ENCODE data around the gene ITM2C.

The ITM2C gene

GRCh38 chr2:230891064-230891463, 26.3 kb downstream of the ITM2C start:
- no peak for DNase-seq

- DNase-seq: no peak
These were observed 26.8 kb downstream of the ITM2C start for GRCh38 chr2:230891509-230891908.

- peak in 11 of 58 donors; percentile 12 to 42 (median 32) for DNase-seq
These were observed 28.6 kb downstream of the ITM2C start for GRCh38 chr2:230893338-230893737.

GRCh38 chr2:230893841-230894781, 29.4 kb downstream of the ITM2C start:
- DNase-seq: peak in 37 of 58 donors; percentile 23 to 86 (median 58)

GRCh38 chr2:230895536-230896345, 31.0 kb downstream of the ITM2C start:
- DNase-seq: no peak

- no peak for DNase-seq
These were observed 31.8 kb downstream of the ITM2C start for GRCh38 chr2:230896346-230897115.

GRCh38 chr2:230898016-230898712, 33.4 kb downstream of the ITM2C start:
- DNase-seq: no peak

- no peak for DNase-seq
These were observed 34.0 kb downstream of the ITM2C start for GRCh38 chr2:230898713-230899091.

GRCh38 chr2:230899287-230899686, 34.5 kb downstream of the ITM2C start:
- peak in 26 of 58 donors; percentile 19 to 76 (median 44) for DNase-seq

GRCh38 chr2:230899786-230900185, 35.0 kb downstream of the ITM2C start:
- no peak for DNase-seq

- DNase-seq: no peak
These were observed 35.7 kb downstream of the ITM2C start for GRCh38 chr2:230900336-230900995.

GRCh38 chr2:230901006-230901405, 36.3 kb downstream of the ITM2C start:
- DNase-seq: no peak

- DNase-seq: peak in 20 of 58 donors; percentile 15 to 49 (median 28)
These were observed 37.6 kb downstream of the ITM2C start for GRCh38 chr2:230902180-230902899.

GRCh38 chr2:230903231-230904150, 38.7 kb downstream of the ITM2C start:
- no peak for DNase-seq

- DNase-seq: no peak
These were observed 40.2 kb downstream of the ITM2C start for GRCh38 chr2:230904856-230905447.

- no peak for DNase-seq
These were observed 41.0 kb downstream of the ITM2C start for GRCh38 chr2:230905448-230906421.
